AG08395 (cell line): Measurements from ENCODE around the gene EML1.
"Not testable (repeated sequence)": the region's sequence is repeated elsewhere in the genome, so short reads cannot be mapped to it uniquely, and the experiment has no call there.

ENCODE experiments used
- DNase-seq: peaks from one replicate; pipeline ENCODE4 v3.0.0; 2012; ENCODE audit warnings: mixed read lengths, low spot score

Gene EML1

DNA sequence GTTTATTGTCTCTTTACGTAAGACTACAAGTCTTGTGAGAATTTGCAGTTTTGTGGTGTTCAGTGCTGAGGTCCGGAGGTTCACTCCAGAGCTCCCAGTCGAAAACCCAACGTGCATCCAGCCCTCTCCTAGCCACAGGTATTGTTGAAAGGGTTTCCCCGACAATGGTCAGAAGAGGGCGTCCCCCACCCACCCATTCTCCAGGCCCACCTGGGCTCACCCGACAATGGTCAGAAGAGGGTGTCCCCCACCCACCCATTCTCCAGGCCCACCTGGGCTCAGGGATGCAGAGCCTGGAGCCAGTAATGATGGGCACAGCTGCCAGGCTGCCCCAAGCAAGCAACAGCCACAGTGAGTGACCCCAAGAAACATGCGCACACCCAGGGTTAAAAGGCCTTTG is 145.2 kb downstream of the EML1 start:
- DNase-seq = no peak

DNA sequence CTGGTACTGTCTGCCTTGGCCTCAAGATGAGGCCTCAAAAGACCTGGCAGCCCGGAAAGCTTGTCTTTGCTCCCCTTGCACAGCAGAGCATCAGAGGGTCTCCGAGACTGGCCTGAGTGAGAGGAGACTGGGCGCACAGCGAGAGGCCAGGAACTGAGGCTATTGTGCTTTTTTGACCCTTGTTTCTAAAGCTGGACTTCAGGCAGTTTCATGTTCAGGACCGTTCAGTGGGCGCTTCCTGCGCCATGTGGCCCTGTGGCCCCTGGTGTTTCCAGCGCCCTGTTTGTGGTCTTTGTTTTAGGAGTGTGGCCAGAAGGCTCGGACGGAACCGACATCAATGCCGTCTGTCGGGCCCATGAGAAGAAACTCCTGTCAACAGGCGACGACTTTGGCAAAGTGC is 145.7 kb downstream of the EML1 start:
- DNase-seq = no peak

DNA sequence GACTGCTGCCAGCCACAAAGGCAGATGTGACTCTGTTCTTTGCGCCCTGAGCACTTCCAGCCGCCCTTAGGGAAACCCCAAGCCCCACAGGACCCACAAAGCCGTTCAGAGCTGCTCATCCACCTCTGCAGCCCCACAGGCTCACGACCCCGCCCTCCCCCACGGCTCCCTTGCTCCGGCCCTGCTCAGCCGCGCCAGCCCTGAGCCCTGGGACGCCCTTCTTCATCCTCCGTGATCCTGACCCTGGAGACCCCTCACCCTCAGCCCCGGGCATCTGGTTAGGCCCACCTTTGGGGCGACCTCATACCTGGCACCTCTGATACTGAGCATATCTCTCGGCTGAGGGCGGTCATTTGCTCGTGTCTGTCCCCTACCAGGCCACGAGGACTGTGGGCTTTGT is 146.2 kb downstream of the EML1 start:
- no peak for DNase-seq

DNA sequence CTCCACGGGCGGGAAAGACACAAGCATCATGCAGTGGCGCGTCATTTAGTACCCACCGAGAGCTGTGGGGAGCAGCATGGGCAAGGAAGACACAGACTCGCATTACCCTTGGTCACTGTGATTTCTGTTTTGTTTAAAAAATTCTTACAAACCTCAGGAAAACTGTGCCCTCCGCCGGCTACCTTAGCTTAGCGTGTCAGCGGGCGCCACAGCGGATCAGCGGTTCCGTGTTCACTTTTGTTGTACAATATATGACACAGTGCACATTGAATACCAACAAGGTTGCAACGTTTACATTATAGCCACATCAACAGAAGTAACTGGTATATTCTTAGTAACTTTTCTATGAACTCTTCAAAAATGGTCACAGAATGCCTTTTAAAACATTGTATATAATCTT is 146.9 kb downstream of the EML1 start:
- no peak for DNase-seq

DNA sequence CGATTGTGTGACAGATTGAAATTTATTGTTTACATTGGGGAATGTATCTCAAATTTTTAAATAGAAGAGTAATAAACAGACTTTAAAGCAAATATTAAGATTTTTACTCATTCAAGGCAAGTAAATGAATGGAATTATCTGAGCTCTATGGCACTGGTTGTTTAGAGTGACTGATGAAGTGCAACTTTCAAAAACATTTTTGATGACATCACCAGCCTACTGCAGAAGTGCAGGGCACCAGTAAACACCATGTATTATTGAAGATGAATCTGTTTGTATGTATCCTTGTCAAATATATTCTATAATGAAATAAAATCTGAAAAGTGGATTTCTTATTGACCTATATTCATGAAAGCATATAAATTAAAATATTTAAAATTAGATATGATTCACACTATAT is 148.0 kb downstream of the EML1 start:
- no peak for DNase-seq

DNA sequence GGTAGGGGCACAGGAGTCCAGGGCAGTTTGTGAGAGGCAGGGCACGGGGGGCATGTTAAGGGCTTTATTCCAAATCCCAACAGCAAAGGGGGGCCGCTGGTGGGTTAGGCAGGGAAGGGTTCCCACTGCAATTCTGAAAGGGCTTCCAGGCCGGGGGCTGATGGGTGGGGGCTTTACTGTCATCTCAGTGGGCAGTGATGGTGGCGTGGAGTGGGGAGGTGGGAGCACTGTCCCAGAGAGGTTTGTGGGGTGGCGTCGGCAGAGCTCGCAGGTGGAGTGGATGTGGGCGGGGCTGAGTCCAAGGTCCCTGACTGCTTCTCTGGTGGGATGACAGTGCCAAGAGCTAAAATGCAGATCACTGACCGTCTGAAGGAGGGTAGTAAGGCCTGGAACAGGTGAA is 150.4 kb downstream of the EML1 start:
- no peak for DNase-seq

DNA sequence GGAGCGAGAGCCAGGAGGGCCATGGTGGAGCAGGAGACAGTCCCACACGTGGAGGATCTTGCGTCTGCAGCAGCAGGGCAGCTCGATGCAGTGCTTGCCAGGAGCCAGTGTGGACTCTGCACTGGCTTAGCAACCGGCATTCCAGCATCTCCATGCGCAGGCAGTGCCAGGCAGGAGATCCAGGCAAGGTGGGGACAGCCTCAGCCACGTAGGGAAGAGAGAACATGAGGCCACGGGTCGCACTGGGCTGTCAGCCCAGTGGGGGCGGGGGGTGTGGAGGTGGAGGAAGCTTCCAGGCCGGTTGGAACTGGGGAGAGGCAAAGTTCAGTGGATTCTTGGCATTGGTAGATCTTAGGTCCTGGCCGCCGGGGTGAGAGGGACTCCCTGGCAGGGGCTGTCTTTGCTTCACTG is 151.0 kb downstream of the EML1 start:
- no peak for DNase-seq

DNA sequence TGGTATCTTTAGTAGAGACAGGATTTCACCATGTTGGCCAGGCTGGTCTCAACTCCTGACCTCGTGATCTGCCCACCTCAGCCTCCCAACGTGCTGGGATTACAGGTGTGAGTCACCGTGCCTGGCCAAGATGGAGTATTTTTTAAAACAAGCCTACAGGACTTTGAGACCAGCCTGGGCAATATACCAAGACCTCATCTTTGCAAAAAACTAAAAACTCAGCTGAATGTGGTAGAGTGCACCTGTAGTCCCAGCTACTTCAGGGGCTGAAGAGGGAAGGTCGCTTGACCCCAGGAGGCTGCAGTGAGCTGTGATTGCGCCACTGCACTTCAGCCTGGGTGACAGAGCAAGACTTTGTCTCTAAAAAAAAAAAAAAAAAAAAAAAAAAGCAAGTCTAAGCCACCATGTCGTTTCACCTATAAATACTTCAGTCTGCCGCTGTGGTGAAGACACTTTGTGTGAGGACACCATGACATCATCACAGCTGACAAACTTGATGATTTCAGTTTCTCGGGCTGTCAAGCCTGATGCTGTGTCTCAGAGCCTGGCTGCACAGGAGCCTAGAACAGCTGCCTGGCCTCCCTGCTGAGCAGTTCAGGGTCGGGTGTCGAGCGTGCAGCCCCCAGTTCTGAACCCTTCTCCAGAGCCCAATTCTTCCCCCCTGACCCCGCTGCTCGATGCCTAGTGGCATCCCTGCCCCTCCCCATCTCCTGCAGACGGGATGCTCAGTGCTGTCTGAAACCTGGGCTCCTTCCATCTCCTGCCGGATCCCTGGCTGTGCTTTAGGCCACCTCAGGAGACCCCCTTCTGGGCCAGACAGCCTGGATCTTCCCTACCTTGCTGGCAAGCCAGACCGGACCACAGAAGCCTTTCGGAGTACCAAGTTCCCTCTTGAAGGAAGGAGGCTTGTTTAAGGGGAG is 152.8 kb downstream of the EML1 start:
- no peak for DNase-seq

DNA sequence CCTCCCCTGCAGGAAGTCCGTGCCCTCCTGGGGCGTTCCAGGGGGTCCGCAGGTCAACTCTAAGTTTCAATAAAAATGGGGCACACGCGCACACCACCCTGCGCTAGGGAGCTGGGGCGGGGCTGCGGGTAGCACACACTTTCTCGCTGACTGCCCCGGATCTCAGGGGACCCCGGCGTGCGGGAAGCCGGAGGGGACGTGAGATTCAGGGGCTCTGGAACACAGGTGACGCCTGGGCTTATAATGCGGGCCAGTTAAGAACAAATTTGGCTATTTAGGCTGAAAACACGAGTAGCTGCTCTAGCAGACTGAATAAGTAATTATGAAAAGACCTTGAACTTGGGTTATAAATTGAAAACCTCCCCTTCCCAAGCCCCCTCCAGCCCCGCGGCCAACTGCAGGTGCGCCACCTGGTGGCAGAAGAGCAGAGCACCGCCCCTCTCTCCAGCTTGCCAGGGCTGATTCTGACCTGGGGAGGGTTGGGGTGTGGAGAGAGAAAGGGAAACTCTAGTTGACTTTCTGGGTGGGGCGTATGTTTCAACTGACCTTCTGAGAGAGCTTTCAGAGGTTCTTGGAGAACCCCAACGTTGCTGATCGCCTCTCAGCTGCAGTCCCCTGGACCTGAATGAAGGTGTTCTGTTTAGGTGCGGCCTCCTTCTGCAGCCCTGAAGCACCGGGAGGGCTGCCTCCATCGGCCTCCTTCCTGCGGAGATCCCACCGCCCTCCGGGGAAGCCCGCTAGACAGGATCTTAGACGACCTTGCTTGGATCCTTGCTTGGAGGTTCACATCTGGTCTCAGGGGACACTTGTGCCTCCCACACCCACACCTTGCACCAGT is 153.7 kb downstream of the EML1 start:
- peak; percentile 62 for DNase-seq

DNA sequence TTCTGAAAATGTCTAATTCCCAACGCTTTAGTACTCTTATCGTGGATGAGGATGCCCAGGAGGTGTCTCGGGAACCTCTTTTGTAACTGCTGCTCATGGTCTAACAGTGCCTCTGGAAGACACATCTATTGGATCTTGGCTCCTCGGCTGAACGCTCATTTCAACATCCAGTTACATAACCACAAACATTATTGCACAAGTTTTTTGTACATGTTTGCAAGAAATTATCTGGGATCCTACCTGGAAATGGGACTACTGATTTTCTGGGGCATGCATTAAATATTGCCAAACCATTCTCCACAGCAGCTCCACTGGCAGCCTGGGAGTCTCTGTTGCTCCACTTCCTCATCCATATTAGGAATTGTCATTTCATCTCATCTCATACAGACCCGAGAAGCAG is 154.5 kb downstream of the EML1 start:
- DNase-seq = peak; percentile 21

DNA sequence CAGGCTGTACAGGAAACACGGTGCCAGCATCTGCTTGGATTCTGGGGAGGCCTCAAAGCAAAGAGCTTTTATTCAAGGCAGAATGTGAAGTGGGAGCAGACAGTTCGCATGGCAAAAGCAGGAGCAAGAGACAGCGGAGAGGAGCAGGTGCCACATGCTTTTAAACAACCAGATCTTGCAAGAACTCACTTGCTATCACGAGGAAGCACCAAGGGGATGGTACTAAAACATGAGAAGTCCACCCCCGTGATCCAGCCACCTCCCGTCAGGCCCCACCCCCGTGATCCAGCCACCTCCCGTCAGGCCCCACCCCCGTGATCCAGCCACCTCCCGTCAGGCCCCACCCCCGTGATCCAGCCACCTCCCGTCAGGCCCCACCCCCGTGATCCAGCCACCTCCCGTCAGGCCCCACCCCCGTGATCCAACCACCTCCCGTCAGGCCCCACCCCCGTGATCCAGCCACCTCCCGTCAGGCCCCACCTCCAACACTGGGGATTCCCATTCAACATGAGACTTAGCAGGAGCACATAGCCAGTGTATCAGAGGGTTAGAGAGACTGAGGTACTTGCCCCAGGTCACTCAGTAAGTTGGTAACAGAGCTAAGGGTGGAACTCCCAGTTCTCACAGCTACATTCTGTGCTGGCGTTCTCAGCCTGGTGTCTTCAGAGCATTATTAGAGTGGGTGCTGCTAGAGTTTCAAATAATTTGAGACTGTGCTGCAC is 156.0 kb downstream of the EML1 start:
- DNase-seq = not testable (repeated sequence)

DNA sequence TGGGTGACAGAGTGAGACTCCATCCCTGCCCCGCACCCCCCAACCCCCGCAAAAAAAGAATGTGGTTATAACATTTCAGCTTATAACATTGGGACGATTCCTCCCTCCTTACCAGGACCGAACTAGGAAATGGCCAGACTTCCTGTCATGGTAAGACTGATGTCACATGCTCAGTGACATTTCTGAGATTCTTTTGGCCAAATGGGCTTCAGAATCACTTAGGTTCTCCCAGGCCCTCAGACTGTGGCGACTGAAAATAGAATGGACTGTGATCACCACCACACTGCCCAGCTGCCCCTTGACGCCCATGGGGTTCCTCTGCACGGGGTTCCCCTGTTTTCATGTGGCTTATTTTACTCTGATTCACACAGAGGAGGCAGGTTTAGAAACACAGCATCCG is 157.0 kb downstream of the EML1 start:
- DNase-seq = no peak

DNA sequence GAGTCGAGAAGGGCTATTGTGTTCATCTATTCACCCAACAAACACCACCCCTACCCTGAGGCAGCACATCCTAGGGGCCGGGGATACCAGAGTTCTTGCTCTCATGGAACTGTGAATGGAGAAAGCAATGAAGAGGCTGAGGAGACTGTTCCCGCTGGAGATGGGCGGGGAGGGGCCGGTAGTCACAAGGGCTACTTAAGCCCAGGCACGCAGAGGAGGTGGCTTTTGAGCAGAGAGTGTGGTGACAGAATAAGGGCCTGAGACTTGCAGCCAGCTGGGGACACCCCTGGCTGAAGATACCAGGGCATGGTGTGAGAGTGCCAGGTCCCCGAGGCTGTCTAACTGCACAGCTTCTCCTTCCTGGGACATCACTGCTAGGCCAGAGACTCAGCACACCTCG is 157.9 kb downstream of the EML1 start:
- DNase-seq = no peak

DNA sequence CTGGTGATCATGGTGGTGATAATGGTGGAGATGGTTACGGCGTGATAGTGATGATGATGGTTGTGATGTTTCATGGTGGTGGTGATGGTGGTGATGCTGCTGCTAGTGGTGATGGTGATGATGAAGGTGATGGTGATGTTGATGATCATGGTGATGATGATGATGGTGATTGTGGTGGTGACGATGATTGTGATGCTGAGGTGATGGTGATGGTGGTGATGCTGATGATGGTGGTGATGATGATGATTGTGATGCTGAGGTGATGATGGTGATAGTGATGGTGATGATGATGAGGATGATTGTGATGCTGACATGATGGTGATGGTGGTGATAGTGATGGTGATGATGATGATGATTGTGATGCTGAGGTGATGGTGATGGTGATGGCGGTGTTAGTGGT is 158.8 kb downstream of the EML1 start:
- no peak for DNase-seq

DNA sequence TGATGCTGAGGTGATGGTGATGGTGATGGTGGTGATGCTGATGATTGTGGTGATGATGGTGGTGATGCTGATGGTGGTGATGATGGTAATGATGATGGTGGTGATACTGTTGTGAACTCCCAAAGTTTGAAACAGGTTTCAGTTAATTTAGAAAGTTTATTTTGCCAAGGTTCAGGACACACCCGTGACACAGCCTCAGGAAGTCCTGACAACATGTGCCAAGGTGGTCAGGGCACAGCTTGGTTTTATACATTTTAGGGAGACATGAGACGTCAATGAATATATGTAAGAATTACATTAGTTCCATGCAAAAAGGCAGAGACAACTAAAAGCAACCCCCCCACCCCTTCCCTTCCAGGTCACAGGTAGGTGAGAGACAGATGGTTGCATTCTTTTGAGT is 159.2 kb downstream of the EML1 start:
- no peak for DNase-seq

DNA sequence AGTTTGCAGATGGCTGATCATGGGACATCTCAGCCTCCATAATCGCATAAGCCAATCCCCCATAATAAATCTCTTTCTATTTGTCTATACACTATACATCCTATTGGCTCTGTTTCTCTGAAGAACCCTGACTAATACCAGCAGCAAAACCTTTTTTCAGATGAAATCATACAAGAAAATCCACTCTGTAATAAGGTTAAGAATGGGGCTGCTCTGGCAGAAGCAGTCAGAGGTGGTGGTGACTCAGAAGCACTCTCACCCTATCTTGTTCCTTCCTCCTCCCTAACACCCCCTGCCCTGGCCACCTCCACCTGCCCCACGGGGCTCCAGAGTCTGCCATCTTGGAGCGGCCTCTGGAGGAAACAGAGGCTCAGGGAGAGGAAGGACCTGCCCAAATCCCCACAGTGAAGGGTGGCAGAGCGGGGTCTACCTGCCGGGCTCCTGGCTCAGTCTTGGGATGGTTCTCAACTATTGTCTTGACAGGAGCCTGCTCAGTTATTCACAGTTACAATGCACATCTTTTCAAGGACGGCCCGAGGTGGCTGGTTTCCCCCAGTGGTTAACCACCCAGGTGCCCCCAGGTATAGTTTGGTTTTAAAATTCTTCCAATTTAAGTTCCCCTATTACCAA is 162.7 kb downstream of the EML1 start:
- no peak for DNase-seq

DNA sequence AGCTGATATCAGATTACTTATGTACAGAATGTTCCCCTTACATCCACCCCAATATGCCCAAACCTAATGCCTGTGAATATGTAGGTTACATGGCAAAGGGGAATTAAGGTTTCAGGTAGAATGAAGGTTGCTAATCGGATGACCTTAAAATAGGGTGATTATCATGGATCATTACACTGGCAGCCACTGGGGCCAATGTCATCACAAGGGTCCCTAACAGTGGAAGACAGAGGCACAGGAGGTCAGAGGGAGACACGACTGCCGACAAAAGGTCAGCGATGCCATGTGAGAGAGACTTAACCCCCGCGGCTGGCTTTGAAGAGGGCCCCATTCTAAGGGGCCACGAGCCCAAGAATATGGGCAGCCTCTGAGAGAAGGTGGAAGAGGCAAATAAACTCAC is 165.2 kb downstream of the EML1 start:
- DNase-seq = no peak

DNA sequence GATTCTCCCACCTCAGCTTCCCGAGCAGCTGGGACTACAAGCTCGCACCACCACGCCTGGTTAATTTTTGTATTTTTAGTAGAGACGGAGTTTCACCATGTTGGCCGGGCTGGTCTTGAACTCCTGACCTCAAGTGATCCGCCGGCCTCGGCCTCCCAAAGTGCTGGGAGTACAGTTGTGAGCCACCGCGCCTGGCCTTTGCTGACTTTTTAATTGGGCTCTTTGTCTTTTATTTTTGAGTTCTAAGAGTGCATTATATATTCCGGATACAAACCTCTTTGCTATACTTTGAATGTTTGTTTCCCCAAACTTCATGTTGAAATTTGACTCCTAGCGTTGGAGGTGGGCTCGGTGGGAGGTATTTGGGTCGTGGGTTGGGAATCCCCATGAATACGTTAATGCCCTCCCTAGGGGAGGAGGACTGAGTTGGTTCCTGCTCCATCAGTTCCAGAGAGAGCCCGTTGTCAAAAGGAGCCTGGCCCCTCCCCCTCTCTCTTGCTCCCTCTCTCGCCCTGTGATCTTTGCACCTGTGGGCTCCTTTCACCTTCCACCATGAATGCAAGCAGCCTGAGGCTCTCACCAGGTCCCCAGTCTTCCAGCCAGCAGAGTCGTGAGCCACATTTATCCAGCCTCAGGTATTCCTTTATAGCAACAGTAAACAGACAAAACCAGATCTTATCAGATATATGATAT is 168.8 kb downstream of the EML1 start:
- no peak for DNase-seq

DNA sequence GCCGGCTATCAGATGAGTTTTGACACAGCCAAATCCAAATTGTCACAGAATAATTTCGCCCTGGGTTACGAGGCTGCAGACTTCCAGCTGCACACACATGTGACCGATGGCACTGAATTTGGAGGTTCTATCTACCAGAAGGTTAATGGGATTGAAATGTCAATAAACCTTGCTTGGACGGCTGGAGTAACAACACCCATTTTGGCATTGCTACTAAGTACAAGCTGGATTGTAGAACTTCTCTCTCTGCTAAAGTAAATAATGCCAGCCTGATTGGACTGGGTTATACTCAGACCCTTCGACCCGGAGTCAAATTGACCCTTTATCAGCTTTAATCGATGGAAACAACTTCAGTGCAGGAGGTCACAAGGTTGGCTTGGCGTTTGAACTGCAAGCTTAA is 171.8 kb downstream of the EML1 start:
- DNase-seq = no peak

DNA sequence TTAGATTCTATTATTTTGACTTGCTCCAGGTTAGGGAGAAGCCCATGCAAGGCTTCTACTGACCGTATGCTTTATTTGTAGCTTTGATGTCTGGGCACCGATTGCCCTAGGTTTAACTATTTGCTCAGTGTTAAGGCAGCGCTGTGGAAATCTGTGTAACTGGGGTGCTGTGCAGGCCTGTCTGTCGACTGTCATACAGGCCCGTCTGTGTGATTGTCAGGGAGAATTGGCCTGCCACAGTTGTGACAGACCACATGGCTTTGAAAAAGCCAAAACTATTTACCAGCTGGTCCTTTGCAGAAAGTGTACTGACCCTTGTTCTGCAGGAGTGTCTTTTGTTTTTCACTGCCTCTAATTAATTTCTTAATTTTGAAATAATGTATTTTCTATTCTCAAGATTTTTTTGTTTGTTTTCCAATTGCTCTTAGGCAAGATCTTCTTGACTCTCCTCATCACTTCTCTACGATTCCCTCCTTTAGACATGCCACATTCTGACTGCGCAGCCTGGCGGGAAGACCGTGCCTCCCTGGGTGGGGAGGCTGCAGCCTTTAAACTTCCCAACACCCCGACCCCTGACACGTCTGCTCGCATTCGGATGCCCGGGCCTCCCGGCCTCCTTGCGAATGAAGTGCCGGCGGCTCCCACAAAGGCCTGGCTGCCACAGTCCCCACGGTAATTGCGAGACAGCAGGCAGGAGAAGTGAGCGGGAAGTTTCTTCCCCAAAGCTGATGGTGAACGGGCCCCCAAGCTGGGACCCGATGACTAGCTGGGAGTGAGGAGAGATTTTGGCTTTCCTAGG is 173.0 kb downstream of the EML1 start:
- DNase-seq = no peak

DNA sequence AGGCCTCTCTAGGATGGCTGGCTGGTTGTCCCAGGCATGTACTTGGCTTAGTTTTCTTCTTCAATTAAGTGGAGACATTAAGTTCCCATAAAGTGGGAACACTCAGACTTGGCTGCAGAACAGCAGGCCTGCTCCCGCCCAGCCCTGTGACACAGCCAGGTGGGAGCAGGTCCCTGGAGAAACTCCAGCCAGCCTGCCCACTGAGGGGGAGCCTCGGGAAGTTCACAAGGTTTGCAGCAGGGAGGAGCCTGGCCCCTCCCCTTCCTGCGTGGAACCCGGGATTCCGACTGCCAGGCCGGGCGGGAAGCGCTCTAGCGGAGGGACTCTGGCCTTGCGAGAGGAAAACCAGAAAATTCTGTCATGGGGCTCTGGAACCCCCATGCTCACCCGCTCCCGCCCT is 173.7 kb downstream of the EML1 start:
- DNase-seq = no peak
